GM04503 (cell line): ENCODE data around the gene PTGER1.
"Not testable (repeated sequence)": the region's sequence is repeated elsewhere in the genome, so short reads cannot be mapped to it uniquely, and the experiment has no call there.

ENCODE experiments used
- DNase-seq: peaks from one replicate; pipeline ENCODE4 v3.0.0-alpha.2; 2012; ENCODE audit warnings: low read depth

Gene PTGER1, protein sequence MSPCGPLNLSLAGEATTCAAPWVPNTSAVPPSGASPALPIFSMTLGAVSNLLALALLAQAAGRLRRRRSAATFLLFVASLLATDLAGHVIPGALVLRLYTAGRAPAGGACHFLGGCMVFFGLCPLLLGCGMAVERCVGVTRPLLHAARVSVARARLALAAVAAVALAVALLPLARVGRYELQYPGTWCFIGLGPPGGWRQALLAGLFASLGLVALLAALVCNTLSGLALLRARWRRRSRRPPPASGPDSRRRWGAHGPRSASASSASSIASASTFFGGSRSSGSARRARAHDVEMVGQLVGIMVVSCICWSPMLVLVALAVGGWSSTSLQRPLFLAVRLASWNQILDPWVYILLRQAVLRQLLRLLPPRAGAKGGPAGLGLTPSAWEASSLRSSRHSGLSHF

DNA sequence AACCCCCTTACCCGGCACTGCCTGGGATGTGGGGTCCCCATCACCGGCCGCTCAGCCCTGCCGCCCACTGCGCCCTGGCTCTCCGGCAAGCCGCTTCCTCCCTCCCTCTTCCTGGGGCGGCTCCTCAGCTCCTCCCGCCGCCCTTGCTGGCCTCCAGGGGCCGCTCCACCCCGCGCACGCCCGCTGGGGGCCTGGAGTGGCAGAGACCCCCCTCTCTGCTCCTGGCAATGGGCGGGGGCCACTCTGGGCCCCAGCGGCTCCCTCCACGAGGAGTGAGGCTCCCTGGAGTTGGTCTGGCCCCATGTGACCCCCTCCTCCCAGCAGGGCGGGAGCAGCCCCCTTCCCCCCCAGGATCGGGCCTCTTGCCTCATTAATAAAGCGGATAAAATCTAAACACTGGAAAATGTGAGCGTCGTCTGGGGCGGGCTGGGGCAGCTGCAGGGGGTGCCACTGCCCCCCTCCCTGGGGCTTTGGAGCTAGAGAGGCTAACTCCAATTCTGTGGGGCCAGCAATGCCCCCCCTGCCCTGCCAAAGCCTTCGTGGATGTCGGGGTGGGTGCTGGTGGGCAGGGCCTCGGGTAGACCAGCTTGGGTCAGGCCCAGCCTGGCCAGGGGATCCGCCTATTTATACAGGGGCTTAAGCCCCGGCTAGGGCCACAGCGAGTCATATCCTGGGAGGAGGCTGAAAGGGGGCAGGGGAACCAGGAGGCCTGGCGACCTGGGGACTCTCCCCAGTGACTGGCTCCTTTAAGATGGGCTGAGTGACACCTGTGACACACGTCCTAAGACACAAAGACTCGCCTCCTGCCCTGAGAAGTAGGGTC, at the start of gene PTGER1:
Gene PTGER1 (minus strand): TSS at position 104 of the 823 bp plus-strand sequence. CDS start 1,034 bp downstream, outside the sequence.
- no peak for DNase-seq

DNA sequence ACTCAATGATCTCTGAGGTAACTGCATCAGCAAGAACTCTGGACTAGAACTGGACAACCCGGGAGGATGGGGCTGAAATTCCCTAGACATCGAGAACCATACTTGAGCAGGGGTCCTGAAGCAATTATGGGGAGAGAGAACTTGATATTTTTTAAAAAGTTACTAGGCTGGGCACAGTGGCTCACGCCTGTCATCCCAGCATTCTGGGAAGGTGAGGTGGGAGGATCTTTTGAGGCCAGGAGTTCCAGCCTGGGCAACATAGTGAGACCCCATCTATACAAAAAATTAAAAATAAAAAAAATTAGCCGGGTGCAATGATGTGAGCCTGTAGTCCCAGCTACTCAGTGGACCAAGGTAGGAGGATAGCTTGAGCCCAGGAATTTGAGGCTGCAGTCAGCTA, 45.4 kb upstream of the PTGER1 start:
- no peak for DNase-seq

- DNase-seq: no peak
Measured at GRCh38 chr19:14519860-14520407, 44.8 kb upstream of the PTGER1 start.

DNA sequence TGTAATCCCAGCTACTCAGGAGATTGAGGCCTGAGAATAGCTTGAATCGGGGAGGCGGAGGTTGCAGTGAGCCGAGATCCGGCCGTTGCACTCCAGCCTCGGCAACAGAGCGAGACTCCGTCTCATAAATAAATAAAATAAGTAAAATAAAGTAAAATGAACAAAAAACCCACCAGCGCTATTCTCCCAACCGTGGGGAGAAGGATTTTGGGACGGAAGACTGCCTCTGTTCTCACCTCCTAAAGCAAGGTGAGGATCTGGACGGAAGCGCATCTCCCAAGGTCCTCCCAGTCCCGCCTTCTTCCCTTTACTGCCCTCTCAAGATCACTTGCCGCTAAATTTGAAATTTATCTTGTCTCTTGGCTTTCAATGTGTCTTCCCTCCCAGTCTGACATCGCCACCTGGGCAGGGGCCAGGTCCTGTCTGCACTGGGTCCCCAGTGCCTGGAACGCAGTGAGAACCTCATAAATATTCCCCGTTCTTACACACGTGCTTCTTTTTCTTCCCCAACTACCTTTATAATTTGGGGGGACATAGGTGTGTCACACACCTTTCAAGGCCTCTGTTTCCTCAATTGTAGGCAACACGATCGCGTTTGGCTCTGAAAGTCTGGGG, 44.2 kb upstream of the PTGER1 start:
- no peak for DNase-seq

GRCh38 chr19:14517840-14518505, 42.8 kb upstream of the PTGER1 start, which contains the start of gene DNAJB1:
TSS of gene DNAJB1 (minus strand) at chr19:14518397. CDS start at chr19:14518349, 48 bp downstream.
- DNase-seq: no peak

- DNase-seq: no peak
Measured at GRCh38 chr19:14517446-14517839, 42.3 kb upstream of the PTGER1 start.

- no peak for DNase-seq
Measured at GRCh38 chr19:14516746-14517438, 41.7 kb upstream of the PTGER1 start.

DNA sequence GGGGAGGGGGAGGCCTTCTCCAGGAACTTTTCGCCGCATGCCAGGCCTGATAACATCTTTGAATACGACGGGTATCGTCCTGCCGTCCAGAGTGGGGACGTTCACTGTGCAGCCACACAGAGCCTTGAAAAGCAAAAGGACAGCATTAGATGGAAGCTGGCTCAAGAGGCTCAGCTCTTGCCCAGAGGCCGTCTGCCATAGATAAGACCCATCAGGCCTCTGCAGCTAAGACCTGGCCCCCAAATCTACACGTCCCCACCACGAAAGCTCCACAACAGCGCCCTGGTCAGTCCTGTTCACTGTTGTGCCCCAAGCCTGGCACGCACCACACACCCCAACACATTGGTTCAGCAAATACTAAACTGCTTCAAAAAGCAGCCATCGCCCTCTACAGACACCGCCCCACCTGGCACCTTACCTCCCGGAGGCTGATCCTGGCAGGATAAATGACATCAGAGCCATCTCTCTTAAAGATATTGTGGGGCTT, 40.9 kb upstream of the PTGER1 start:
- no peak for DNase-seq

DNA sequence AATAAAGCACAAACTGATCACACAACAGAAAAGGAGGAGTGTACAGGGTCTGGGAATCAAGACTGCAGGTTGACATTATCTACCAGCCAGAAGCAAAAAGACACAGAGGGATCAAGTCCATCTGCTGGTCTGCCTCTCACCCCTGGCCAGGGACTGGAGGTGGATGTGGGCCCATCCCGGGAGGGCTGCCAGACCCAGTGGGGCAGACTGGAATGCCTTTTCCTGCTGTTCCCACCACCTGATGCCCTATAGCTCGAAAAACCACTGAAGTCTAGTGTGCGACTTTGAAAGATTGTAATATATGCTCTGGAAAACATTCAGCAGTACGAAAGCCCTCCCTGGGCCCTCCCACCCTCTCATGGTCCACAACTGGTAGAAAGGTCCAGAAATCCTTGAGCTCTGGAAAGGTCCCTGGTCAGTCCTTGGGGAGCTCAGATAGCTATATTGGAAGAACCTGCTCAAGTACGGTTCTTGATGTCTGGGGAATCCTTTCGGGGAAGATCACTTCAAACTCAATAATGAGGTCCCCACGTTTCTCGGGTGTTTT, 40.4 kb upstream of the PTGER1 start:
- no peak for DNase-seq

DNA sequence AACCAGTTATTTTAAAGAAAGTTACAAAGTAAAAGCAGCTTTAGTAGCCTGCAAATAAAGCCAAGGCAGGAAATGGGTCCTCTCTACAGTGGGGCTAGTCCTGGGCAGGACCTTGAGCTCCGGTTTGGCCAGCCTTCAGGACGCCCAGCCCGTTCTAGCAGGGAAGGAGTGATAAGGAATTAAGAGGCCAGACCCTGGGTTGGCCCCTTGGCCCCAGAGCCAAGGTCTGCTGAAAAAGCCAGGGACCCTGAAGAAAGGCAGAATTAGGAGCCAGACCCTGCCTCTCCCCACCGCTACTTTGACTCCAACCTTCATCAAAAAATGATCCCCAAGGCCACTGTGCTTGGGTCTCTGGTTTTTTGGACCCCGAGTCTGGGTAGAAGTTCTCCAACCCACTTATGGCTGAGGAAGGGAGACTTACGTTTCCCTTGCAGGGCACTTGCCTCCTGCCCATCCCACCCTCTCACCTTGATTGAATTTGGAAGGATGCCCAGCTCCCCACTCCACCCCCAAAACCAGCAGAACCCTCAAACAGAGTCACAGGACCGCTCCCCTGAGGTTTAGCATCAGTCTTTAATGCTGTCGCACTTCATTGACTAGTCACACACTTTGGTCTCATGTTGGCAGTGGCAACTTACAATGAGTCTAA, 39.2 kb upstream of the PTGER1 start:
- DNase-seq: no peak

GRCh38 chr19:14512406-14512961, 37.3 kb upstream of the PTGER1 start:
- DNase-seq: no peak

DNA sequence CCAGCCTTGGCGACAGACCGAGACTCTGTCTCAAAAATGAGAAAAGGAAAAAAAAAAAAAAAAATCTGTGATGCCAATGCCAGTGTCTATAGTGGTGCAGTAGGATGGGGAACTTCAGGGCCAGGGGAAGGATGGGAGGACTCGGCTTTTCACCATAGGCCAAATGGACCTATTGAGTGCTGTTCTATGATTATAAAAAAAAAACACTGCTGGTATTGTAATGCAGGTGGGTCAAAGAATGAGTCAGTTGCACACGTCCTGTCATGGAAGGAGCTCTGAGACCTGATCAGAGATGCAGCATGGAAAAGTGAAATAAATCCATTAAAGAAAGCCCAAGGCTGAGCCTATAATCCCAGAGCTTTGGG, 36.1 kb upstream of the PTGER1 start:
- no peak for DNase-seq

DNA sequence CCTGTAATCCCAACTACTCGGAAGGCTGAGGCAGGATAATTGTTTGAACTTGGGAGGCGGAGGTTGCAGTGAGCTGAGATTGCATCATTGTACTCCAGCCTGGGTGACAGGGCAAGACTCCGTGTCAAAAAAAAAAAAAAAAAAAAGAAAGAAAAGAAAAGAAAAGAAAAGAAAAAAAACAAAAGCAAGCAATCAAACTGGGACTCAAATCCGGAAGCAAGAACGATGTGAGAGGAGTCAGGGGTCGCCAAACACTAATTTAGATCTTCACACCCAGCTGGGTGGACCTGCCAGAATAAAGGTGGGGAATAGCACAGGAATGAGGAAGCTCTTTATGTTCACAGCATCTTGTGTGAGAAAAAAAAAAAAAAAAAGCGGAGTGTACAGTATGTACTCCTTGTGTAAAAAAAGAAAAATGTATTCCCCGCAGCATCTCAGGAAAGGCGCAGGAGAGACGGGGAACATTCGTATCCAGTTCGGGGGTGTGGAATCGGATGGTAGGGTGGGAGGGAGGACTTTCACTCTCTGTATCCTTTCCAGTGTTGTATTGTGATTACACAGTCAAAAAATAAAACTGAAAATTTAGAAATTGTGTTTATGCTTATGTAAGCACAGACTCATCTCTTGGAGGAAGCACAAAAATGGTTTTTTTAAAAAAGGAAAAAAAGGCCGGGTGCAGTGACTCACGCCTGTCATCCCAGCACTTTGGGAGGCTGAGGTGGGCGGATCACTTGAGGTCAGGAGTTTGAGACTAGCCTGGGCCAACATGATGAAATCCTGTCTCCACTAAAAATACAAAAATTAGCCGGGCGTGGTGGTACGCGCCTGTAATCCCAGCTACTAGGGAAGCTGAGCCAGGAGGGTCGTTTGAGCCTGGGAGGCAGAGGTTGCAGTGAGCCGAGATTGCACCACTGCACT, 35.4 kb upstream of the PTGER1 start:
- DNase-seq: peak; percentile 69

DNA sequence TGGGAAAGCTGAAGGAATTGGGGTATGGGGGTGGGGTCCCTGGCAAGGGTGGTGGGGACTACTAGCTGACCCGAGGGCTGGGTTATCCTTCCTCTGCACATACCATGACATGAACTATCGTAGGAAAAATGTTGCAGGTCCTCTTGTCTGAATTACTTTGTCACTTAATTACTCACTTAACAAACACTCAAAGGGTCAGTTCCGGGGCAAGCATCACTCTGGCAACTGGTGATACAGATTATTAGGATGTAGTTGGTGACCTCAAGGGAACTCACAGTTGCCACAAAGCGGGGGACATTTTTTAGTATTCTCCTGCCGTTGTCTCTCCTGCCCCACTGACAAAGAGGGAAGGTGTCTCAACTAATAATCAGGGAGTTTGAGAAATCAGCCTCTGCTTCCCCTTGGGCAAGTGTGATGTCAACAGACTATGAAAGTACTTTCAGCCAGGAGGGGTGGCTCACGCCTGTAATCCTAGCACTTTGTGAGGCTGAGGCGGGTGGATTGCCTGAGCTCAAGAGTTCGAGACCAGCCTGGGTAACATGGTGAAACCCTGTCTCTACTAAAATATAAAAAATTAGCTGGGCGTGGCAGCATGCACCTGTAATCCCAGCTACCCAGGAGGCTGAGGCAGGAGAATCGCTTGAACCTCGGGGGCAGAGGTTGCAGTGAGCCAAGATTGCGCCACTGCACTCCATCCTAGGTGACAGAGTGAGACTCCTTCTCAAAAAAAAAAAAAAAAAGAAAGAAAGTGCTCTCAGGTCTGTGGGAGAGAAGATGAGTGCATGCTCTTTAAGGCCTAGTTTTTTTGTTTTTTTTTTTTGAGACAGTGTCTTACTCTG, 32.8 kb upstream of the PTGER1 start:
- peak; percentile 54 for DNase-seq

DNA sequence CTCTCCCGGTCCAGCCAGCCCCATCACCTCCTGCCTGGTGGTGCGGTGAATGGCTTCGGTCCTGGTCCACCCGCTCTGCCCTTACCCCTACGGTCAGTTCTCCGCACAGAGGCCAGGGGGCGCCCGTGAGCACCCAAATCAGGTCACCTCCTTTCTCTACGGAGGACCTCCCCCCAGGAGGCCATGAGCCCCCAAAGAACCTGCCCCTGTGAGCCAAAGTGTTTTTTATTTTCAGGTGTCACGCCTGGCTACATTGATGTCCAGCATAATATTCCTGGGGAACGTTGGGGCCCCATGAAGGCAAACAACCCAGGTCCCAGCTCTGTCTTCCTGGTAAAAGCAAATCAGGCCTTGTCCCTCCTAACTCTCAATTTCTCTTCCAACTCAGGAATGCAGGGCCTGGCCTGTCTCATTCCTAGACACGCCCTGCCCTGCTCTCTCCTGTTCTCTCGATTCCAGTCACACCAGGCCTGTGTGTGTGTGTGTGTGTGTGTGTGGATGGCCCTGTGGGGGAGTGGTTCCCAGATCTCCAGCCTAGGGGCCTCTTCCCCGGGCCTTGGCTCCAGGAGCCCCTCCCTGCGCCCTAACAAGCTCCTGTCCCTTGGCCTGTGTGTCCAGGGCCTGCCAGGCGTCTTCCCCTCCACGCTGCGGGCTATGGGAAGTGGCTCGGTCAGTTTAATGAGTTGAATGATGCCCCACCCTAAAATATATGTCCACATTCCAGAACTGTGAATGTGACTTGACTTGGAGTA, 30.5 kb upstream of the PTGER1 start:
- peak; percentile 50 for DNase-seq

DNA sequence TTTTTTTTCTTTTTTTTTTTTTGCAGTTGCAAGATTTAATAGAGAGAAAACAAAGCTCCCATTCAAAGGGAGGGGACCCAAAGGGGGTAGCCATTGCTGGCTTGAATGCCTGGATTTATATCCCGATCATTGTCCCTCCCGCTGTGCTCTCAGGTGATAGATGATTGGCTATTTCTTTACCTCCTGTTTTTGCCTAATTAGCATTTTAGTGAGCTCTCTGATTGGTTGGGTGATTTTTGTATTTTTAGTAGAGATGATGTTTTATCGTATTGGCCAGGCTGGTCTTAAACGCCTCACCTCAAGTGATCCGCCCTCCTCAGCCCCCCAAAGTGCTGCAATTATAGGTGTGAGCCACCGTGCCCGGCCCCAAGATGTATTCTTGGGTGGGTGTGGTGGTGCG, 29.4 kb upstream of the PTGER1 start:
- DNase-seq: not testable (repeated sequence)

GRCh38 chr19:14503285-14503684, 28.1 kb upstream of the PTGER1 start:
- no peak for DNase-seq
